ENCODE data around the gene MUC6.

MUC6 gene

GRCh38 chr11:1036931-1037330 lies 413 bp upstream of the MUC6 start:
- DNase-seq (ENCODE audit: low read depth in 2 of 2): no peak

GRCh38 chr11:1035577-1036283 lies 788 bp downstream of the MUC6 start:
- DNase-seq (ENCODE audit: low read depth in 2 of 2): no peak

DNA sequence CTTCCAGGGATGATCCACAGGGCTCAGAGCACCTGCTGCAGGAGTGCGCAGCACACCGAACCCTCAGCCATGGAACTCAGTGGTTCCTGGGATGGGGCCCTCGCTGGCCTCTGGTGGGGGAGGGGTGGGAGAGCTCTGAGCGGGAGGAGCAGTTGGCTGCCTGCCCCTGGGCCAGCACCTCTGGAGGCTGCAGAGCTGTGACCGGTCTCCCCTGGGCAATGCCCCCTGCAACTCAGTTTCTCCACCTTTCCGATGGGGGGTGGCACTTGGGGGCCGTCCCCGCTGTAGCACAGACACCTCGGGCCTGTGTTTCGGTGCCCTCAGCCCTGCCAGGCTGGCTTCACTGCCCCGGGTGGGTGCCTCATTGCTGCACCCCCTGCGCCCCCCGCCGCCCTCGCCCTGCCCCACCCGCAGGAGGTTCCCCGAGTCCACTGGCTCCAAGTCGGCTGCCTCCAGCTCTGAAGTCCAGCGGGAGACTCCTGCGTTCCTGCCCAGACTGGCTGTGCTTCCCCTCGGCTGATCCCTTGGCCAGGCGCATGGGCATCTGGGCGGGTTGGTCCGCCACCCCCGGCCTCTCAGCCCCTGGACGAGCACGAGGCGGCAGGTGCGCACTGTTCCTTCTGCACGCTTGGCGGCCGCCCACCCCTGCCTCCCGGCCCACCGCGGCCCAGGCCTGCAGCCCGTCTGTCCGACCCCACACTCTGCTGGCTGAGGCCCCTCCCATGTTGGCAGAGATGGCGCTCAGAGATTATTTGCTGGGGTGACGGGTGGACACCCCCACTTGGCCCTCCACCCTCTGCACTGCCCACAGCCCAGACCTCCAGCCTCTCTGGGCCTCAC lies 1.8 kb downstream of the MUC6 start:
- no peak for DNase-seq (ENCODE audit: low read depth in 2 of 2)

DNA sequence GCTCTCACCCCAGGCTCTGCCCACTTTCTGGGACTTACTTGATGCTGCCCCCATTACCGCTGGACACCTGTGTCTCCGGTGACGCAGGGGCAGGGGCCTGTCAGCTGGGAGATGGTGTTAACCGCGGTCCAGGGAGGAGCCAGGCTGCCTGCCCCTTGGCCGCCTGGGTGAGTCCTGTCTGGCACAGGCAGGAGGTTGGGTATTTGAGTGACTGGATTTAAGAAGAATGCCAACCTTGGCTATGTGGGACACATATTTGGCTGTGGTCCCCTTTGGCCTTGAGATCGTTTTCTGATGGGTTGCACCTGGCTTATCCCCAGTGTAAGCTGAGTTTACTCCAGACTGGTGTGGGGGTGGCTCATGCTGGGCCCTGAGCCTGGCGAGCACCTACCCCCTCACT lies 2.5 kb downstream of the MUC6 start:
- no peak for DNase-seq (ENCODE audit: low read depth in 2 of 2)

DNA sequence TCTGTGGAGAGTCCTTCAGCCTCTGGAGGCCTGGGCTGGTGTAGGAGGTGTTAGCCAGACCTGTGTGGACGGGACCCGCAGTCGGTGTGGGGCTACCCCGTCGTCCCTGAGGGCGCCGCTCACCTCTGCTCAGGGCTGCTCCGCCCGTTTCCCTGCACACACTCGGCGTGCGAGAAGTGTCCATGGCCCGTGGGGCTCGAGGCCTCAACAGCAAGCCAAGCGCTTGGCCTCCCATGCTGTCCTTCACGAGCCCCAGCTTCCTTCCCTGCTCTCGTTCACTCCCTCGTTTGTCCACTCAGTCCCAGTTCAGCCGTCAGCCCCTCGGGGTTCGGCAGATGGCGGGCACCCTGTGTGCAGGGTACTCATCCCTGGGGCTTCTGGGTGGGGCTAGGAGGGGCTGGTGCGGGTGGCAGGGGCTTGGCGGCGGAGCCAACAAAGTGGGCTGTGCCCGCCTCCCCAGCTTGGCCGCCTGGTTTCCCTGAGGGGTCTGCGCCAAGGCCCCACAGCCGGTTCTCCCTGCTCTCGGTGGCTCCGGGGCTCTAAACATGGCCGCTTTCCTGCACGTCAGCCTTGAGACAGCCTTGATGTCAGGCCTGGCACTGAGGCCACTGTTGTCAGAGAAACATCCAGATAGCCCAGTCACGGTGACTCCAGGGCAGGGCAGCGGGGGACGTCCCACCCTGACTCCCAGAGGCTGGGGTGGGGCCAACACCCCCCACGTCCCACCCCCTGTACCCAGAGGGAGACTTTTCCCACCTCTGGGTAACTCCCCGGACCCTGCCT lies 3.3 kb downstream of the MUC6 start:
- DNase-seq (ENCODE audit: low read depth in 2 of 2): no peak

- no peak for DNase-seq (ENCODE audit: low read depth in 2 of 2)
Observed at GRCh38 chr11:1032310-1032891, 4.1 kb downstream of the MUC6 start.

- no peak for DNase-seq (ENCODE audit: low read depth in 2 of 2)
Observed at GRCh38 chr11:1031121-1031899, 5.2 kb downstream of the MUC6 start.

DNA sequence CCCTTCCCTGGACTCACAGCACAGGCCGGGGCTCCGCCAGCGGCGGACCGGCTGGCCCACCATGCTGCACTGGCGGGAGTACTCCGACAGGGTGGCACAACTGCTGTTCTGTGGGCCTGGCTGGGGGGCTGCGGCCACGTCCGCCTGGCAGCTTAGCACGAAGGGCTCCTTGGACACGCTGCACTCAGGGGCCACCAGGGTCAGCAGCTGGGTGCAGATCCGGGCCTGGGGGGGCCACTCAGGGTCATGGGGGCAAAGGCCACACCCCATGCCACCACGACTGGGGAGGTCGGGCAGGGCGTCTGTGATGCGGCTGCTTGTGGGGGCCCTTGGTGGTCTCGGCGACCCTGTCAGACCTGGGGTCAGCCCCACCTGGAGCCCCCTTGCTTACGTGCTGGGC lies 6.0 kb downstream of the MUC6 start:
- DNase-seq (ENCODE audit: low read depth in 2 of 2): no peak

GRCh38 chr11:1030086-1030485 lies 6.4 kb downstream of the MUC6 start:
- no peak for DNase-seq (ENCODE audit: low read depth in 2 of 2)

- no peak for DNase-seq (ENCODE audit: low read depth in 2 of 2)
Observed at GRCh38 chr11:1029654-1030053, 6.9 kb downstream of the MUC6 start.

DNA sequence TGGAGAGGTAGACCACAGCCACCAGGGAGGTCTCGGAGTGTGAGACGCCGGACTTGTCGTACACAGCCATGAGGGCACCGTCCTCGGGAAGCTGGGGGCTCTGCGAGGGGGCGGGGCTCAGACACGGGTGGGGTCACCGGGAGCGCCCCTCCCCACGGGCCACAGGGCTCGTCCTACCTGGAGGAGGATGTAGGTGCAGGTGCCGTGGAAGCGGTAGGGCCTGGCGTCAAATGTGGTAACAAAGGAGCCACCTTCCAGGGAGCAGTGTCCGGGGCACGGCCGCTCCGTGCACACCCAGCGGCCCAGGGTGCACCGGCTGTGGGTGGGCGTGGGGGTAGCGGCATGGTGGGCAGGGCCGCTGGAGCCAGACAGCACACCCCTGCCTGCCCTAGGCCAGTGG lies 7.5 kb downstream of the MUC6 start:
- DNase-seq (ENCODE audit: low read depth in 2 of 2): no peak

- DNase-seq (ENCODE audit: low read depth in 2 of 2): no peak
Observed at GRCh38 chr11:1028616-1029015, 7.9 kb downstream of the MUC6 start.

GRCh38 chr11:1028291-1028540 lies 8.3 kb downstream of the MUC6 start:
- DNase-seq (ENCODE audit: low read depth in 2 of 2): no peak

GRCh38 chr11:1027483-1028290 lies 8.8 kb downstream of the MUC6 start:
- DNase-seq (ENCODE audit: low read depth in 2 of 2): no peak

GRCh38 chr11:1026641-1027482 lies 9.7 kb downstream of the MUC6 start:
- no peak for DNase-seq (ENCODE audit: low read depth in 2 of 2)

- DNase-seq (ENCODE audit: low read depth in 2 of 2): no peak
Observed at GRCh38 chr11:1026163-1026450, 10.4 kb downstream of the MUC6 start.

- DNase-seq (ENCODE audit: low read depth in 2 of 2): no peak
Observed at GRCh38 chr11:1025410-1026162, 10.9 kb downstream of the MUC6 start.

DNA sequence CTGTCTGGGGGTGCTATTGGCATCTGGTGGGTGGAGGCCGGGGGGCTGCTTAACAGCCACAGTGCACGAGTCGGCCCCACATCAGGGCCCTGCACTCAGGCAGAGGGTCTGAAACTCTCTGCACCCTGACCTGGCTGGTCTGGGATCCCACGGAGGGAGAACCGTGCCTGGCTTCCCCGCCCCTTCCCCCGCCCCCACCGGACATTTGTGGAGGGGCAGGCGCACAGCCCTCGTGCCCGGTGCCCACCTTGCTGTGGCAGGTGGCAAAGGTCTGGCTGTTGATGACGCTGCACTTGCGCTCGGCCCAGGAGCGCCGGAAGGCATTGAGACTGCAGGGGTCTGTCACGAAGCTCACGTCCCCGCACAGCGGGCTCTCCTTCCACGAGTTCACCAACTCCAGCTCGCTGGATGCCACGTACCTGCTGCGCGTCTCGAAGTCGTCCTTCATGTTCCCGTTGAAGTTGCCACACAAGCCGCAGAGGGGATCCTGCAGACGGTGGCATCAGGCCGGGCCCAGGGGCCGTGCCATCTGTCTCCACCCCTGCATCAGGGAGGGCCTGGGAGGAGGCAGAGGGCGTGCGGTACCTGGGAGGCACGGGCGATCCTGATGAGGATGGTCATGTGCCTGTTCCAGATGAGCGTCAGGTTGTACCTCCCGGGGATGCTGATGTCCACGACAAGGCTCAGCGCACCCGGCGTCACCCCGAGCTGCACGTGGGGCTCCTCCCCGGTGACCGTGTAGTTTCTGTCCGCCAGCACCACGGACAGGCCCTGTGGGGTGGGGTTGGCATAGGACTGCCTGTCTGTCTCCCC lies 11.7 kb downstream of the MUC6 start:
- DNase-seq (ENCODE audit: low read depth in 2 of 2): no peak

Data from stimulated activated CD8-positive, alpha-beta memory T cell treated with anti-CD3 and anti-CD28 coated beads, Interleukin-15, amount 100 ng/mL, for 4 hours (primary cell).